Neural crest cell (in vitro differentiated cells): Measurements from ENCODE around the gene MEGF8. TPM values are rescaled to one million over a fixed set of nuclear protein-coding genes. Genes with fewer than 3 reads are reported as not detected.

Experiments used
- DNase-seq: peaks from one replicate; pipeline ENCODE4 v3.0.0; 2021; ENCODE audit warnings: low read depth, mixed read lengths, low spot score
- H3K27ac Mint-ChIP-seq: one replicate; pipeline ENCODE4 v1.8.0; 2021; ENCODE audit warnings: mild to moderate bottlenecking, mixed read lengths; ENCODE audit not compliant: unreplicated experiment
- H3K27me3 Mint-ChIP-seq: 2 replicates; pipeline ENCODE4 v1.8.0; 2021; ENCODE audit warnings: low read depth, mild to moderate bottlenecking, mixed read lengths
- H3K36me3 Mint-ChIP-seq: 2 replicates; pipeline ENCODE4 v1.8.0; 2021; ENCODE audit warnings: low read depth, mild to moderate bottlenecking, mixed read lengths
- H3K4me1 Mint-ChIP-seq: 2 replicates; pipeline ENCODE4 v1.8.0; 2021; ENCODE audit warnings: mixed read lengths
- H3K4me3 Mint-ChIP-seq: one replicate; pipeline ENCODE4 v1.8.0; 2021; ENCODE audit warnings: mild to moderate bottlenecking, mixed read lengths
- H3K9me3 Mint-ChIP-seq: 2 replicates; pipeline ENCODE4 v1.8.0; 2021; ENCODE audit warnings: mixed read lengths
- total RNA-seq: library from RNA; stranded (reverse); gene quantifications from 2 replicates; pipeline ENCODE4 v1.2.1, GENCODE V29; 2021
- TF ChIP-seq, protein P1 (sequence below): fragments of 200-600 bp; sonication (generic); conservative IDR thresholded peaks from 2 replicates; pipeline ENCODE4 v1.5.0; 2021; ENCODE audit warnings: antibody characterized with exemption, mild to moderate bottlenecking

MEGF8 gene
- total RNA-seq, 1 donor from 2014 or later, result 39.2 TPM

DNA sequence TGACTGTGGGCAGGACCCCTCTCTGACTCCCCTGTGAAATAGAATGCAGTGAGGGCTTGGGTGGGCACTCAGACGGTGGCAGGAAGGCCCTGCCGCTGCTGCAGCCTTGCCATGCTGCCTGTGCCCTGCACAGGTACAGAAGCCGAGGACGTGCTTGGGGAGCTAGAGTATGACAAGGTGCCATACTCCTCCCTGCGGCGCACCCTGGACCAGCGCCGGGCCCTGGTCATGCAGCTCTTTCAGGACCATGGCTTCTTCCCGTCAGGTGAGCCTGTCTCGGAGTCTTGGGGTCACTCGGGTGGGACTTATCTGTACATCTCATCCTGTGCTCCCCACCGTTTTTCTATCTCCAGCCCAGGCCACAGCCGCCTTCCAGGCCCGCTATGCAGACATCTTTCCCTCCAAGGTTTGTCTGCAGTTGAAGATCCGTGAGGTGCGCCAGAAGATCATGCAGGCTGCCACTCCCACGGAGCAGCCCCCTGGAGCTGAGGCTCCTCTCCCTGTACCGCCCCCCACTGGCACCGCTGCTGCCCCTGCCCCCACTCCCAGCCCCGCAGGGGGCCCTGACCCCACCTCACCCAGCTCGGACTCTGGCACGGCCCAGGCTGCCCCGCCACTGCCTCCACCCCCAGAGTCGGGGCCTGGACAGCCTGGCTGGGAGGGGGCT is 30.8 kb upstream of the MEGF8 start:
- TF ChIP-seq, protein P1, sequence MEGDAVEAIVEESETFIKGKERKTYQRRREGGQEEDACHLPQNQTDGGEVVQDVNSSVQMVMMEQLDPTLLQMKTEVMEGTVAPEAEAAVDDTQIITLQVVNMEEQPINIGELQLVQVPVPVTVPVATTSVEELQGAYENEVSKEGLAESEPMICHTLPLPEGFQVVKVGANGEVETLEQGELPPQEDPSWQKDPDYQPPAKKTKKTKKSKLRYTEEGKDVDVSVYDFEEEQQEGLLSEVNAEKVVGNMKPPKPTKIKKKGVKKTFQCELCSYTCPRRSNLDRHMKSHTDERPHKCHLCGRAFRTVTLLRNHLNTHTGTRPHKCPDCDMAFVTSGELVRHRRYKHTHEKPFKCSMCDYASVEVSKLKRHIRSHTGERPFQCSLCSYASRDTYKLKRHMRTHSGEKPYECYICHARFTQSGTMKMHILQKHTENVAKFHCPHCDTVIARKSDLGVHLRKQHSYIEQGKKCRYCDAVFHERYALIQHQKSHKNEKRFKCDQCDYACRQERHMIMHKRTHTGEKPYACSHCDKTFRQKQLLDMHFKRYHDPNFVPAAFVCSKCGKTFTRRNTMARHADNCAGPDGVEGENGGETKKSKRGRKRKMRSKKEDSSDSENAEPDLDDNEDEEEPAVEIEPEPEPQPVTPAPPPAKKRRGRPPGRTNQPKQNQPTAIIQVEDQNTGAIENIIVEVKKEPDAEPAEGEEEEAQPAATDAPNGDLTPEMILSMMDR, result no peak
- H3K36me3 Mint-ChIP-seq, result peaks cover 9% of the 10 kb centered on the region
- H3K4me3 Mint-ChIP-seq, result peak overlapping the region; percentile 49
- peaks cover 8% of the 10 kb centered on the region for H3K4me1 Mint-ChIP-seq
- H3K27me3 Mint-ChIP-seq, result peaks cover 4% of the 10 kb centered on the region
- no peak for DNase-seq
- no peak overlapping the region for H3K27ac Mint-ChIP-seq
- no peaks in the 10 kb centered on the region for H3K9me3 Mint-ChIP-seq

DNA sequence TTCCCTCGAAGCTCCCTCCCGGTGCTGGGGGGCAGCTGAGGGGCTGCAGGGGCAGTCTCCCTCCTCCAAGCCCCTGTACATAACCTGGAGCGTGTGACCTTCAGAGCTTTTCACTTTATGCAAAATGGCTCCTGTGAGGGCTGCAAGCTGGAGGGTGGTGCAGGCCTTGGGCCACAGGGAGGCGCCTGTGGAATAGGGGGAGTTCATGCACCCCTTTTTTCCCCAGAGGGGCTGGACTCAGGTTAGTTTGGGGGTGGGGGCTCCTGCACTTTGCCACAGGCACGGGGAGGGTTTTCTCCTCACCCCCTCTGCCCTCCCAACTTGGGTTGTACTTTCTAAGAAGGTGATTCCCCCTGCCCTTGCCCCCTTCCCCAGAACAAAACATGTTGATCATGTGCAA is 30.1 kb upstream of the MEGF8 start:
- Mint-ChIP-seq H3K36me3 (peaks cover 15% of the 10 kb centered on the region), H3K4me3 (peak overlapping the region; percentile 83), H3K27me3 (peaks cover 4% of the 10 kb centered on the region), H3K4me1 (peaks cover 13% of the 10 kb centered on the region), H3K9me3 (no peaks in the 10 kb centered on the region), H3K27ac (no peak overlapping the region)
- TF ChIP-seq, protein P1, result no peak
- no peak for DNase-seq

DNA sequence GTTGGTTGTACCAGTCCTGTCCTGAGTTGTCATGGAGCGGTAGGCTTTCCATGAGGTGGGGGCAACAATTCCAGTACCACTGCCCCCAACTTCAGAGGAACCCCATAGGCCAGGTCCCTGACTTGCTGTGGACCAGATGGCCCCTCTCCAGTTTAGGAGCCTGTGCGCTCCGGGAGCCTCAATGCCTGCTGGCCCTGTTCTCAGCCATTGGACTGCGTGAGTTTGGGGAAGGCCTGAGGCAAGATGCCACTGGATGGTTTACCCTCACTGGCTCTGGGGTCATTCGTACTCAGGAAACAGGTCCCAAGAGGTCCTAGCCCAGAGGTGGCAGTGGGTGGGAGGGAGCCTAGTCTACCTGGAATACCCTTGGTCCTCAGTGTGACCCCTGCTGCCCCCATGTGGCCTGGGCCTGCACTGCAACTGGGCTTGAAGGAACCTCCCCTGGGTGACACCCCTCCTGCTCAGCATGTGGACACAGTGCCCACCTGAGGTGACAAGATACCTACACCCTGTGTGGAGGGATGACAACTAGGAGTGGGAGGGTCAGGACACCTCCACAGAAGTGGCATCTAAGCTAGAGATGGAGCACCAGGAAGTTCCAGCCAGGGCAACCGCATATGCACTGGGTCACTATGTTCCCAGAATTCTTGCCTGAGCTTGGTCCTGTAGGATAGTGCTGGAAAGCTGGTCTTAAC is 29.5 kb upstream of the MEGF8 start:
- TF ChIP-seq, protein P1, result peak; percentile 85
- peaks cover 15% of the 10 kb centered on the region for H3K36me3 Mint-ChIP-seq
- H3K27ac Mint-ChIP-seq, result no peak overlapping the region
- H3K27me3 Mint-ChIP-seq, result peaks cover 4% of the 10 kb centered on the region
- DNase-seq, result peak; percentile 91
- no peaks in the 10 kb centered on the region for H3K9me3 Mint-ChIP-seq
- H3K4me1 Mint-ChIP-seq, result peaks cover 13% of the 10 kb centered on the region
- H3K4me3 Mint-ChIP-seq, result peak overlapping the region; percentile 83

DNA sequence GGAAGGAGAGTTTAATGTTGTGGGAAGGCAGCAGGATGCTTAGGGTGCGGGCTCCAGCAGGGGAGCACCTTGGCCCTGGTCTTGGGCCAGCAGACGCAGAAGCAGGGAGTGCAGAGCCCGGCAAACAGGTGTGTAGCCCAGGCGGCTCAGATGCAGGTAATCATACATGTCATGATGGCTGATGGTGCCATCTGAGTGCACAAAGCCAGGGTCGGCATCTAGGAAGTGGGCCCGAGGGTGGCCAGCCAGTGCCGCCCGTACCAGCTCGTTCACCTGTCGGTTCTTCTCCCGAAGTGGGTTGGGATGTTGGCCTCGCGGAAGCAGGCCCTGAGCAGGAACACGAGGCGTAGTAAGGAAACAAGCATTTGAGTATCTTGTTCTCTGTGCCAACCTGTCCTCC is 28.4 kb upstream of the MEGF8 start:
- Mint-ChIP-seq H3K4me3 (peak overlapping the region; percentile 83), H3K27ac (peak overlapping the region; percentile 78)

DNA sequence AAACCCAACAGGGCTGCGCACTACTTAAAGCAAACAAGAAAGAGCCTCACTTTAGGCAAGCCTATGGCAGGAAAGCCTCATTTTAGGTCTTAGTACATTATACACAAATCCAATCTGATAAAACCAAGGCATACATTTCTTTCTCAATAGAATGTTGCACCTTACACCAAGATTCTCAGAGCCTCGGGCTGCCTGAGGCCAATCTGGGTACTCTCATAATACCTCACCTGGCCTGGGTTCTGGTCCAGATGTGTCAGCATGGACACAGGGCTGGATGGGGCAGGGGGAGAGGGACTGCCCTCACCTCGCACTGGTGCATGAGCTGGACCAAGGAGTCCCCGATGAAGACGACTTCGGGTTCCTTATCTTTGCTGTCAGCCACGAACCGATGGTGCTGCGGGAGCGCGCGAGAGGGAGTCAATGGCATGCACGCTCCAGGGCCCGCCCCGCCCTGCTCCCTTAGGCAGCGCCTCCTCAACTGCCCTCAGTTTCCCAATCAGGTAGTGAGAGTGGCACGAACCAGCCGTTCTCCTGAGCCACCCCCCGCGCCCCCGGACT is 23.7 kb upstream of the MEGF8 start, which contains the start of gene PRR19:
PRR19 (plus strand) TSS at position 487 of the 558 bp plus-strand sequence. CDS start 7,453 bp downstream, outside the sequence.
- peak within 1 kb of the TSS; percentile 67 for H3K27ac Mint-ChIP-seq
- TF ChIP-seq, protein P1, result no peak
- DNase-seq, result no peak
- H3K9me3 Mint-ChIP-seq, result no peaks in the 10 kb centered on the region
- H3K27me3 Mint-ChIP-seq, result peaks cover 6% of the 10 kb centered on the region
- H3K4me3 Mint-ChIP-seq, result peak within 1 kb of the TSS; percentile 97
- peaks cover 11% of the 10 kb centered on the region for H3K36me3 Mint-ChIP-seq
- H3K4me1 Mint-ChIP-seq, result peaks cover 32% of the 10 kb centered on the region

More for the DNA sequence above, 28.4 kb upstream of the MEGF8 start:
- H3K27me3 Mint-ChIP-seq, result peaks cover 4% of the 10 kb centered on the region
- peaks cover 18% of the 10 kb centered on the region for H3K4me1 Mint-ChIP-seq
- TF ChIP-seq, protein P1, result no peak
- no peaks in the 10 kb centered on the region for H3K9me3 Mint-ChIP-seq
- no peak for DNase-seq
- H3K36me3 Mint-ChIP-seq, result peaks cover 12% of the 10 kb centered on the region
